Left kidney (tissue), 8 donors: ENCODE measurements around the gene TAS2R10. TPM values are rescaled to one million over a fixed set of nuclear protein-coding genes. Genes with fewer than 3 reads are reported as not detected.
"Not testable (repeated sequence)": the region's sequence is repeated elsewhere in the genome, so short reads cannot be mapped to it uniquely, and the experiment has no call there.

Experiments used
- DNase-seq: peaks from one replicate; pipeline ENCODE4 v3.0.0-alpha.2; 2013
- long read RNA-seq, 8 donors: transcript quantifications; one replicate each; lab custom pipeline, GENCODE V29; 2026
- polyA plus RNA-seq: library from polyadenylated mRNA; unstranded; fragments of 120-200 nt; gene quantifications from one replicate; pipeline ENCODE4 v1.2.1, GENCODE V29; 2013; ENCODE audit not compliant: insufficient read length

TAS2R10 gene
- polyA plus RNA-seq: 4.4 TPM
- long read RNA-seq, donor 1, partial matches to known transcripts: 0 of 1 reads
- long read RNA-seq, donor 1, other reads (novel, unspliced or antisense): 0 of 1 reads
- long read RNA-seq, donor 2: 0 reads
- long read RNA-seq, donor 3: 0 reads
- long read RNA-seq, donor 4: 0 reads
- long read RNA-seq, donor 5: 0 reads
- long read RNA-seq, donor 6: 0 reads
- long read RNA-seq, donor 7: 0 reads
- long read RNA-seq, donor 8: 0 reads

DNA sequence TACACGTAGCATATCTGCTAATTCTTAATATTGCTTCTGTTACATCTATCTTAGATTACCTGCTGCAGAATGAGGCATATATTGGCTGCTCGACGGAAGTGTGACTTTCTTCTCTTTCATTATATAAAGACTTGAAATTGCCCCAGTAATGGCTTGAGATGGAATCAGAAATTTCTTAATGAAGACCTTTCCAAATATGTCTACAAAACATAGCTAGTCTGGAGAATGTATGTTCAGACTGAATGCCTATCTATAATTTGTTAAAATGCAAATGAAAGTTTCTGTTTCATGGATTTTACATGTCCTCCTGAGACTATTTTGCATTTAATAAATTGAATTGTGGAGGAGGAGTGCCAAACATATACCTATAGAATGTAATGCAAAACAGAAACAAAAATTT is at the start of gene TAS2R10:
Gene TAS2R10 (minus strand): TSS at position 101 of the 400 bp plus-strand sequence. CDS start 89 bp downstream, at position 12.
- no peak for DNase-seq

DNA sequence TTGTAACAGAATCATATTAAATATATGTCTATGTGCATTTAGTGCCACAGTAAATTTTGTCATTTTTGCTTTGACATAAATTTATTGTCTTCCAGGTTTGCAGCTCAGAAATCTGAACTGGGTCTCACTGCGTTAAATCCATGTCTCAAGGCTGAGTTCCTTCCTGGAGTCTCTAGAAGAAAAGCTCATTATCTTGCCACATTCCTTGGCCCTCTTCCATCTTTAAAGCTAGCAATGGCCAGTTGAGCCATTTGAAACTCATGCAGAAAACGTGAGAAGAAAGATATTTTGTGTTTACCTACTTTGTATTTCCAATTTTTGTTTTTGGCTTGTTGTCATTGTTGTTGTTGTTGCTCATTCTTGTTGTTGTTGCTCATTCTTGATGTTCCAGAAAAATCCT is 47.2 kb upstream of the TAS2R10 start:
- no peak for DNase-seq

GRCh38 chr12:10867381-10867780 is 41.2 kb upstream of the TAS2R10 start:
- no peak for DNase-seq

- no peak for DNase-seq
Observed at GRCh38 chr12:10863512-10864218, 37.5 kb upstream of the TAS2R10 start.

DNA sequence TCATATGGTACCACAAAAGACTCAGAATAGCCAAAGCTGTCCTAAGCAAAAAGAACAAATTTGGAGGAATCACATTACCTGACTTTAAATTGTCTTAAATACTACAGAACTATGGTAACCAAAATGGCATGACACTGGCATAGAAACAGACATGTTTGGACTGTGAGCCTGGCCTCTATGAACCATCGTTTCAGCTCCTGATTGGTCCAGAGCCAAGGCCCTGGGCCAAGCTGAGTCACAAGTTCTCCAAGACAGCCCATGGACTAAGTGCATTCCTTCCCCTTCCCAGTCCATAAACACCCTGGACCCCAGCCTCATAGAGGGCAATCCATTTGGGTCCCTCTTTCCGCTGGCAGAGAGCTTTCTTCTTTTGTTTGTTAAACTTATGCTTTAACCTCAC is 35.2 kb upstream of the TAS2R10 start:
- DNase-seq: no peak

- DNase-seq: no peak
Observed at GRCh38 chr12:10855807-10856206, 29.6 kb upstream of the TAS2R10 start.

- no peak for DNase-seq
Observed at GRCh38 chr12:10853776-10854175, 27.6 kb upstream of the TAS2R10 start.

- no peak for DNase-seq
Observed at GRCh38 chr12:10851243-10851858, 25.2 kb upstream of the TAS2R10 start.

DNA sequence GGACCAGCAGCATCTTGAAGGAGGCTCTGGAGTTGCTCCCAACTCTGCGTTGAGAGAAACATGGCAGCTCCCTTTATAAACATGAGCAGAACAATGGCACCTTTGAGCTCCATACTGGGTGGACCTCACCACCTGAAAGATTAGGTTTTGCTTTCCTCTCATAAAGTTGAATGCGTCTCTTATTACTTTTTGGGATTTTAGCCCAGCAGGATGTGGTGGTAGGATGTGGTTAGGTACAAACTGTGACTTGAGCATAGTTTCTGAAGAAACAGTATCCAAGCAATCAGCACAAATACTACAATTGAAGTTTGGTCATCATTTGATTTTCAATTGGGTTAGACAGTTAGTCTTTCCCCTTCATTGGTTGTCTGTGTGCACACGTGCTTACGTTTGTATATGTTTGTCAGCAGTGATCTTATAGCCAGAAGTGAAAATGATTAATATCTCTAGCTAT is 23.3 kb upstream of the TAS2R10 start, which contains the start of gene PRR4:
Gene PRR4 (minus strand): TSS at position 51 of the 454 bp plus-strand sequence. CDS start 38 bp downstream, at position 13.
- DNase-seq: no peak

DNA sequence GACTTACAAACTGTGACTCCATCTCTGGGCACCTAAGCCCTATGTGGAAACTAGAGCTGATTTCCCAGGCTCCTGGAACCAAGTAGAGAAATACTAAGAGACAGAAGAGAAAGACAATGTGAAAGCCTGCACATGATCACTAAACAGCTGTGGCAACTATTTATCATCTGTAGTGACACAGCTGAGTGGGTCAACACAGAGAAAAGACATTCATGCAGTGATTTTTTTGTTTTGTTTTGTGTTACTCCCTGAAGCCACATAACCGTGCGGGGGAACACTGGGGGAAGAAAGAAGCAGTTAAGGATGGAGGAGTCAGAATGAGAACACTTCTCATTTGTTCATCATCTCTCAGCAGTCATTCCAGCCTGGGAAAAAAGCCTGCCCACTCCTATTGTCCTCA is 21.6 kb upstream of the TAS2R10 start:
- peak; percentile 7 for DNase-seq

DNA sequence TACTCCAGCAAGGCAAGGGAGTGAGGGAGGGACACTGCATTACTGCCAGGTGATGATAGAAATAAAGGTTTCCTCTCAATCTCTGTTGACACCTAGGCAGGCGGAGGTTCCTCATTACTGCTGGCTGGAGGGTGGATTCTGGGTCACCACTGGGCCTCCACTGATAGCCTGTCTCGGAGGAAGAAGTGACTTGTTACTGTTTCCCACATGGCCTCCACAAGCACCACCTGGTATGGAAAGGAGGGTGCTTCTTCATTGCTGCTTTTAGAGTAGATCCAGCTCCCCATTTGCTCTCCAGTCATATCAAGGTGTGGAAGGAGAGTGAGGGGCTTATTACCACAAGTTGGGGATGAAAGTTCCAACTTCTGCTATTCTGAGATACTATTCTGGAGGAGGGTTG is 16.7 kb upstream of the TAS2R10 start:
- no peak for DNase-seq

GRCh38 chr12:10838461-10838860 is 12.3 kb upstream of the TAS2R10 start:
- no peak for DNase-seq

GRCh38 chr12:10829994-10830393 is 3.8 kb upstream of the TAS2R10 start:
- no peak for DNase-seq

DNA sequence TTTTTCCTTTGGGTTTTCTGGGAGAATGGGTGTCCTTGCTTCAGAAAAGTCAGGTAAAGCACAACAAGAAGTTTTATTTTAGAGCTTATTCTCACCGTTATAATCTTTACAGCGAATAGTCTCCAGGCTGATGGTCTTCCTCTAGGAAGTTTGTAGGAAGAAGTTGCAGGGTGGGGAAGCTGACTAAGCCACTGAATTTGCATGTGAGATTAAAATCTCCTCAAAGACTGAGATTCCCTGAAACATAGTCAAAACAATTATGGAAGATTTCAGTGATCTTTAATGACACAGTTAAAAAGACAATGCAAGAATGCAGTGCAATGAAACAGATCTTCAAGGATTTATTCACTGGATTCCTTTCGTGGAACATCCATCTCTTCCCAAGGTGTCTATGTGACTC is 1.2 kb downstream of the TAS2R10 start:
- DNase-seq: no peak

- DNase-seq: no peak
Observed at GRCh38 chr12:10811883-10812536, 14.1 kb downstream of the TAS2R10 start.

DNA sequence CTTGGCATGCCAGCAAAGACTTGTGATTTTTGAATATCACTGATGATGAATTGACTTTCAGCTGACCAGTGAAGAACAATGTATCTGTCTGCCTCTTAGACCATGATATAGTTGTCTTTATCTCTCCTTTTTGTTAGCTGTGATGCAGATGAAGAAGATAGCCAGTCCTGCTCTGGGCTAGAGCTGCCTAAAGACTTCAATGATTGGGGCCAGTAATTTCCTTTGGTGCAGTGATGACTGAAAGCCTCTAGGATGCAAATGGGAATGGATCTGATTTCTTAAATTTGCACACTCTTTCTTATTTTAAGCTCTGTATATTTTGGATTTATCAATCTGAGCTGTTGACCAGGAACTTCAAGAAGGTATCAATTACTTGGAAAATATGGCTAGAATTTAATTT is 16.1 kb downstream of the TAS2R10 start, which contains the start of gene TAS2R9:
Gene TAS2R9 (minus strand): TSS at position 101 of the 400 bp plus-strand sequence. CDS start 93 bp downstream, at position 8.
- no peak for DNase-seq

DNA sequence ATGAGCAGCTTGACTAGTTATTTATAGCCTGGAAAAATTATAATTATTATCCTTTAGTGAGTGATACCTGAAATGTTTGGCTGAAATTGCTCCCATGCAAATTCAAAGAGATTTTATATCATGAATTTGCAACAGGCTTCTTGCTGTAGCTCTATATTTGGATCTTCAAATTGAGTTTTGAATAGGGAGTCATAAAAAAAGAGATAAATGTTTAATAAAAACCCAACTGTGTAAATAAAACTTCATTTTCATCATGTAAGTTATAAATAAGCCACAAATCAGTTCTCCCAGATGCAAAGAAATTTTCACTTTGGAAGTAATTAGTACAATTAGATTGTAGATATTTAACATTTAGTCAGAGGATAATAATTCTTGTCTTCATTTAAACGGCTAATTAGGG is 19.0 kb downstream of the TAS2R10 start, which contains the start of gene TAS2R8:
Gene TAS2R8 (minus strand): TSS at position 101 of the 400 bp plus-strand sequence. CDS start 306 bp downstream, outside the sequence.
- no peak for DNase-seq

DNA sequence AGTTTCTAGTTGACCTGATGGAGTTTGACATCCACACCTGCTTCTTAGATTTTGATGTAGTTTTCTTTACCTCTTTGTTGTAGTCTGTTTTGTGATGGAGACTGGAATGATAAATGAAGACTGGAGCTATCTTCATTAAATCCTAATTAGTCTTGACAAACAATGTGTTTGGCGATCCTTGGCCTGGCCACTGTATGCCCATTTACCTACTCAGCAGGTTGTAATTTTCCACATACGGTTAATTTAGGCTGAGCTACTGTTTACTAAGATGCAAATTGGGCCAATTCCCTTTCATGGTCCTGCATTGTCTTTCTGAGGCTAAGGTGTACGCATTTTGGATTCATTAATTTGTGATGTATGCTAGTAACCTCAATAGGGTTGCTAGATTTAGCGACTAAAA is 23.6 kb downstream of the TAS2R10 start, which contains the start of gene TAS2R7:
Gene TAS2R7 (minus strand): TSS at position 41 of the 400 bp plus-strand sequence. CDS start 57 bp downstream, outside the sequence.
- DNase-seq: no peak

DNA sequence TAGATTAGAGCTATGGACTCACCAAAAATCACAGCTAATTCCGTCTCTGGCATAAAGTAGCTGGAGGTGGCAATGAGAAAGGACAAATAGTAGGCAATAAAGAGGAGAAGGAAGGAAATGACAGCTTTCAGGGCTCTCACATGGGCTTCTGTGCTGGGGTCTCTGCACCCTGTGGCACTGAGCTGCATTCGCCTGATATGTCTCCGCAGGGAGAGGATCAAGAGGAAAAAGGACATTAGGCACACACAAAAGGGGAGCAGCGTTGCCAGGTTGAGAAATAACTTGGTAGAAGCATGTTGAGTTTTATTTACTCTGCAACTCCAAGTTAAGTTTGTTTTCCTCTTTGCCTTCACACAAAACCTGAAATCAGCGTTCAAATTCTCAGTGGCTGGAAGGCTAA is 24.4 kb downstream of the TAS2R10 start:
- no peak for DNase-seq

GRCh38 chr12:10794222-10794621 is 31.9 kb downstream of the TAS2R10 start:
- DNase-seq: no peak

DNA sequence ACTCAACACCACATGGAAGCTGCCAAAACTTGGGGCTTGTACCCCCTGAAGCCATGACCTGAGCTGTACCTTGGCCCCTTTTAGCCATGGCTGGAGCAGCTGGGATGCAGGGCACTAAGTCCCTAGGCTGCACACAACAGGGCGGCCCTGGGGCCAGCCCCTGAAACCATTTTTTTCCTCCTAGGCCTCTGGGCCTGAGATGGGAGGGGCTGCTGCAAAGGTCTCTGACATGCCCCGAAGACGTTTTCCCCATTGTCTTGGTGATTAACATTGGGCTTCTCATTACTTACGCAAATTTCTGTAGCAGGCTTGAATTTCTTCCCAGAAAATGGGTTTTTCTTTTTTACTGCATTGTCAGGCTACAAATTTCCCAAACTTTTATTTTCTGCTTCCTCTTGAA is 34.4 kb downstream of the TAS2R10 start:
- DNase-seq: not testable (repeated sequence)

DNA sequence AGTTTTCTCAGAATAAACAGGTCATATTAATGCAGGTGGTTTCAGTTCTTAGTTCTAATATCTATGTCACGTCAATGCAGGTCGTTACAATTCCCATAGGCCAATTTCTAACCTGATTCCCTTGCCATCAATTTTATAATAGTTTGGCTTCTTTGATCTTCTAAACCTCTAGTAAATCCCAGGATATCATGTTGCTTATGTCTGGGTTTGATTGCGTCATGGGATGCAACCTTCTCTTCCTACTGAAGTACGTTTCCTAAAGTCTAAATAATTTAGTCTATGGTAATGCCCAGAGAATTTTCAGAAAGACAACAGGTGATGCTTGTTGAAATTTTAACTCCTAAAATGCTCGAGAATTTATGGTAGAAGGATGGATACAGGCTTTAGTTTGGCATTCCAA is 42.9 kb downstream of the TAS2R10 start:
- DNase-seq: no peak
